ENCODE results near the gene LLPH.

LLPH gene

DNA sequence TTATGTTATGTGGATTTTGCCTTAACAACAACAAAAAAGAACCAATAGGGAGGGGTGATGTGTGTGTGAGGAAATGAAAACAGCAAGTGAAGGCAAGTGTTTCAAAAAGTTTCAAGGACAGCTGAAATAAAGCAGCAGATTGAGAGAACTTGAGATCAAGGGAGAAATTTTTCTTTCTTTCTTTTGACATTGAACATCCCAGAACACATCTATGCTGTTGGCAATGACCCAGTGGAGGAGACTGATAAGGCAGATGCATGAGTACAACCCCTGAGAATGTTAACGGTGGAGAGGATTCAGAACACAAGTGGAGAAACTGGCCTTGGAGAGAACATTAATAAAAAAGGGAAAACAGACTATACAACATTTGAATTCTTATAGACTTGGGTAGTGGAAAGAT is 2.9 kb downstream of the LLPH start:
- H3K9me3 ChIP-seq: no peaks in the 10 kb centered on the region
- H3K36me3 ChIP-seq: peaks cover 61% of the 10 kb centered on the region
- peaks cover 30% of the 10 kb centered on the region for H3K4me1 ChIP-seq
- TF ChIP-seq Cebpa-rat (IDR thresholded peaks at IDR 0.05): no peak
- no peaks in the 10 kb centered on the region for H3K27me3 ChIP-seq
- H3K4me2 ChIP-seq: no peak overlapping the region
- H3K27ac ChIP-seq: no peak overlapping the region
- H3K9ac ChIP-seq: no peak overlapping the region
- peaks cover 47% of the 10 kb centered on the region for H4K20me1 ChIP-seq
- no peak overlapping the region for H3K4me3 ChIP-seq

DNA sequence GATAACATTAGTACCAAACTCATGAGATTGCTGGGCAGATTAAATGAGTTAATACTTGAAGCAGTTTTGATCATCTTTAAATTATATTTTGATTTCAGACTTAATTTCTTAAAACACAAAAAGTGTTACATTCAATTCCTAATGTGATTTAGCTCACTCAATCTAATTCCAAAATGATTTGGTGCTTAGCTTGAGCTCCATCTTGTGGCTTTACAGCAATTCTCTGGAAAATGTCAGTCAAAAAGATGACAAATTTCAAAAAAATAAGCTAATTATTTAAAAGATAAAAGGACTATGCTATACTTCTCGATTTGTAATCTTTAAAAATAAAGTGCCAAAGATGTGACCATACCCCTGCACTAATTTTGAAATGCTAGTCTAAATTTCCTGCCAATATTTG is 10.1 kb downstream of the LLPH start:
- Histone ChIP-seq H3K27ac (no peak overlapping the region), H3K9me3 (no peaks in the 10 kb centered on the region), H3K9ac (no peak overlapping the region), H3K36me3 (peaks cover 71% of the 10 kb centered on the region), H3K4me1 (0 out of 2 replicates have a peak, but pooled peaks cover 7% of the 10 kb centered on the region), H3K4me3 (no peak overlapping the region), H3K27me3 (no peaks in the 10 kb centered on the region), H3K4me2 (no peak overlapping the region), H4K20me1 (peaks cover 24% of the 10 kb centered on the region)
- TF ChIP-seq Cebpa-rat (IDR thresholded peaks at IDR 0.05): no peak

DNA sequence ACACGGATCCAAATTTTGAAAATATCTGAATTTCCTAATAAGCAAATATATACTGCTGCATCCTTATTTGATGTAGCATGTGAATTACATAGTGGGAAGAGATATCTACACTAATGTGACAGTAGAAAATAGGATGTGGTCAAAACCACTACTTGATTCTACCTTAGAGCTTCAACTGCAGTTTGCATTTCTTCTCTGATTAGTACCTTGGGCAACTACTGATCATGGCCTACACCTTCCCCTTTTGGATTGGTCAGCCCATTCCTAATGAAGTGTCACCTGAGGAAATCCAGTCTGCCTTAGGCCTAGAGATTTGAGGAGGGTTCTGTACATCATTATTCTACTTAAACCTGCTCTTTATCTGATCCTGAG is 10.7 kb downstream of the LLPH start:
- Histone ChIP-seq H3K4me3 (no peak overlapping the region), H3K4me1 (0 out of 2 replicates have a peak, but pooled peaks cover 13% of the 10 kb centered on the region), H3K27me3 (no peaks in the 10 kb centered on the region), H3K27ac (no peak overlapping the region), H3K9ac (no peak overlapping the region), H3K4me2 (no peak overlapping the region), H4K20me1 (peaks cover 18% of the 10 kb centered on the region), H3K36me3 (peaks cover 65% of the 10 kb centered on the region), H3K9me3 (no peaks in the 10 kb centered on the region)
- TF ChIP-seq Cebpa-rat (IDR thresholded peaks at IDR 0.05): no peak

DNA sequence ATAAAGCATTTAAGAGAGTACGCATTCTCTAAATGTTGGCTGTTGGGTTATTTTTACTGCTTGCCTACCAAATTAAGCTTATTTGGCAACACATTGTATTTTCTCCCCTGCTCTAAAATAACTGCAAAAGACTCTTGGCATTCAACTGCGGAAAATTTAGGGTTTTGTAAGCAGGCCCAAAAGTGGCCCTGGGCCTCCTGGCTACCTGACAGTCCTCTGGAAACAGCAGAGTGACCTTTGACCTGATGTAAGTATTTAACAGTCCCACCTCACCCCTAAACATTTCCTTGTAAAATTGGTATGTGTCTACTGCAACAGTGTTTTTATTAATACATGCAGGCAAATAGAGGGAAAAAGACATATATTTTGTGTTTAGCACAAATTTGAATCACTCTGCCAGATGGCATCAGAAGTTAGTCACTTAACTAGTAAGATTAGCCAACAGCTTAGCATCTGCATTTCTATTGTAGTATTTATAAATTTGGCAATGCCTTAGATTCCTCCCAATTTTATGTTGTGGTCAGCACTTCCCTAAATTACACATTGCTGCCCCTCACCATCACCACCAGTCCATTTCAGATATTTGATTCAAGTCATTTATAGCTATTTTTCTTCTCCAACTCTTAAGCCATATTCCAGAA is 11.2 kb downstream of the LLPH start:
- H4K20me1 ChIP-seq: peaks cover 13% of the 10 kb centered on the region
- H3K9ac ChIP-seq: no peak overlapping the region
- H3K4me1 ChIP-seq: 0 out of 2 replicates have a peak, but pooled peaks cover 13% of the 10 kb centered on the region
- peaks cover 60% of the 10 kb centered on the region for H3K36me3 ChIP-seq
- H3K4me3 ChIP-seq: no peak overlapping the region
- no peak overlapping the region for H3K27ac ChIP-seq
- TF ChIP-seq Cebpa-rat (IDR thresholded peaks at IDR 0.05): no peak
- no peaks in the 10 kb centered on the region for H3K9me3 ChIP-seq
- H3K27me3 ChIP-seq: no peaks in the 10 kb centered on the region
- H3K4me2 ChIP-seq: no peak overlapping the region

DNA sequence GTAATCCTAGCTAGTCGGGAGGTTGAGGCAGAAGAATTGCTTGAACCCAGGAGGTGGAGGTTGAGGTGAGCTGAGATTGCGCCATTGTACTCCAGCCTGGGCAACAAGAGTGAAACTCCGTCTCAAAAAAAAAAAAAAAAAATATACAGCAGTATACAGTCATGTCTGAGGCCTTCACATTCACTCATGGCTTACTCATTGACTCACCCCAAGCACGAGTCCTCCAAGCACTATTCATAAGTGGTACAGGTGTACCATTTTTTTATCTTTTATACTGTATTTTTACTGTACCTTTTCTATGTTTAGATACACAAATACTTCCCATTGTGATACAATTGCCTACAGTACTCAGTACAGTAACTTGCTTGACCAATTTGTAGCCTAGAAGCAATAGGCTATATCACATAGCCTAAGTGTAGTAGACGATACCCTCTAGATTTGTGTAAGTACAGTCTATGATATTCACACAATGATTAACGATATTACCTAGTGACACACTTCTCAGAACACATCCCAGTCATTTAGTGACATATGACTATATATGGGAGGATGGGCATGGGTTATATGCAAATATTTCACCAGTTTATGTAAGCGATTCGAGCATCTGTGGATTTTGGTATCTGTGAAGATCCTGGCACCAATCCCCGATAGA is 12.2 kb downstream of the LLPH start:
- no peaks in the 10 kb centered on the region for H3K27me3 ChIP-seq
- H4K20me1 ChIP-seq: peaks cover 11% of the 10 kb centered on the region; the same call in 1 of the 2 replicates
- H3K4me3 ChIP-seq: no peak overlapping the region
- H3K4me2 ChIP-seq: no peak overlapping the region
- H3K4me1 ChIP-seq: 0 out of 2 replicates have a peak, but pooled peaks cover 13% of the 10 kb centered on the region
- H3K27ac ChIP-seq: no peak overlapping the region
- peaks cover 50% of the 10 kb centered on the region for H3K36me3 ChIP-seq
- no peak overlapping the region for H3K9ac ChIP-seq
- H3K9me3 ChIP-seq: no peaks in the 10 kb centered on the region
- no peak for TF ChIP-seq Cebpa-rat (IDR thresholded peaks at IDR 0.05)

DNA sequence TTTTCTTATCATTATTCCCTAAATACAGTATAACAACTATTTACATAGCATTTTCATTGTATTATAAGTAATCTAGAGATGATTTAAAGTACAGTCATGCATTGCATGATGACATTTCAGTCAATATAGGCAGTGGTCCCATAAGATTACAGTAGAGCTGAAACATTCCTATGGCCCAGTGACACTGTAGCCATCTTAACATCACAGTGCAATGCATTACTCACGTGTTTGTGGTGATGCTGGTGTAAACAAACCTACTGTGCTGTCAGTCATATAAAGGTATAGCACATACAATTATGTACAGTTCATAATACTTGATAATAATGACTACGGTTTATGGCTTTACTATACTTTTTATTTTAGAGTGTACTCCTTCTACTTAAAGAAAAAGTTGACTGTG is 13.3 kb downstream of the LLPH start:
- no peak overlapping the region for H3K9ac ChIP-seq
- H3K4me2 ChIP-seq: no peak overlapping the region
- H3K4me3 ChIP-seq: no peak overlapping the region
- 0 out of 2 replicates have a peak, but pooled peaks cover 13% of the 10 kb centered on the region for H3K4me1 ChIP-seq
- no peak for TF ChIP-seq Cebpa-rat (IDR thresholded peaks at IDR 0.05)
- peaks cover 39% of the 10 kb centered on the region for H3K36me3 ChIP-seq
- H3K27ac ChIP-seq: no peak overlapping the region
- no peaks in the 10 kb centered on the region for H3K27me3 ChIP-seq
- H3K9me3 ChIP-seq: no peaks in the 10 kb centered on the region
- peaks cover 5% of the 10 kb centered on the region; the same call in 1 of the 2 replicates for H4K20me1 ChIP-seq

DNA sequence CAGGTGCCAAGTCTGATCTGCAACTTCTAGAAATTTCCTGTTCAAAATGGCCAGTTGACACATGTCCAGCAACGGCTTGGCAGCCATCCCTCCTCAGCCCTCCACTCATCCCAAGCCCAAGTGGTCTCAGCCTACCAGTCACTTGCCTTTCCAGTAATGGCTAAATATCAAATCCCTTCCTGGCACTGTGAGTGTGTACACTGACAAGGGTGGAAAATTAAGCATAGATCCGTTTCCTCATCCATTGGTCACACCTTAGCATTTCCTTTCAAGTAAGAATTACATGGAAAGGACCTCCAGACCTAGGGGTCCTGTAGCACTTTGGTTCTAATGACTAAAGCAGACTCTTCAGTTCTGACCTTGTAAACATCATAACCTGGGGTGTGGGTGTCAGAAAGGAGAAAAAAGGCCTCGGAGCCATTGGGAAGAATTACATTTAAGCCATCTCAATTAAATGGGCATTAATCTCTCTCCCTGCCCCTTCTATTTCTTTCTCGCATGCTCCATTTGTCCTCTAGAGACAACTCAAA is 15.4 kb downstream of the LLPH start:
- H3K27ac ChIP-seq: no peak overlapping the region
- no peak overlapping the region for H3K4me3 ChIP-seq
- no peak for TF ChIP-seq Cebpa-rat (IDR thresholded peaks at IDR 0.05)
- H3K9me3 ChIP-seq: no peaks in the 10 kb centered on the region
- peaks cover 21% of the 10 kb centered on the region; the same call in 1 of the 2 replicates for H3K36me3 ChIP-seq
- H3K9ac ChIP-seq: no peak overlapping the region
- no peaks in the 10 kb centered on the region for H3K27me3 ChIP-seq
- H4K20me1 ChIP-seq: 0 out of 2 replicates have a peak, but pooled peaks cover 3% of the 10 kb centered on the region
- H3K4me1 ChIP-seq: 0 out of 2 replicates have a peak, but pooled peaks cover 12% of the 10 kb centered on the region
- no peak overlapping the region; the same call in 1 of the 2 replicates for H3K4me2 ChIP-seq

DNA sequence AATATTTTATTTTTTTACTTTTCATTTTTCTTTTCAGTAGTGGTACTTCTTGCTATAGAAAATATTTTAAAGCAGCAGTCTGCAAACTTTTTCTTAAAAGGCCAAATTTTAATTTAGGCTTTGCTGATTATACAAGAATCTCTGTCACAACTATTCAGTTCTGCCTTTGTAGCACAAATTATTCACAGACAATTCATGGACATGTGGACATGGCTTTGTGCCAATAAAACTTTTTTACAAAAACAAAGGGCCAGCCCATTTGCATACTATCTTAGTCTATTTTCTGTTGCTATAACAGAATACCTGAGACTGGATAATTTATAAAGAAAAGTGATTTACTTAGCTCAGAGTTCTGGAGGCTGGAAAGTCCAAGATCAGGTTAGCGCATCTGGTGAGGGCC is 17.1 kb downstream of the LLPH start:
- no peaks in the 10 kb centered on the region for H3K27me3 ChIP-seq
- no peak overlapping the region for H3K9ac ChIP-seq
- H3K4me1 ChIP-seq: 0 out of 2 replicates have a peak, but pooled peaks cover 8% of the 10 kb centered on the region
- H3K4me2 ChIP-seq: no peak overlapping the region
- no peaks in the 10 kb centered on the region for H4K20me1 ChIP-seq
- no peak overlapping the region for H3K4me3 ChIP-seq
- peaks cover 6% of the 10 kb centered on the region; the same call in 1 of the 2 replicates for H3K36me3 ChIP-seq
- TF ChIP-seq Cebpa-rat (IDR thresholded peaks at IDR 0.05): no peak
- H3K9me3 ChIP-seq: no peaks in the 10 kb centered on the region
- H3K27ac ChIP-seq: no peak overlapping the region

DNA sequence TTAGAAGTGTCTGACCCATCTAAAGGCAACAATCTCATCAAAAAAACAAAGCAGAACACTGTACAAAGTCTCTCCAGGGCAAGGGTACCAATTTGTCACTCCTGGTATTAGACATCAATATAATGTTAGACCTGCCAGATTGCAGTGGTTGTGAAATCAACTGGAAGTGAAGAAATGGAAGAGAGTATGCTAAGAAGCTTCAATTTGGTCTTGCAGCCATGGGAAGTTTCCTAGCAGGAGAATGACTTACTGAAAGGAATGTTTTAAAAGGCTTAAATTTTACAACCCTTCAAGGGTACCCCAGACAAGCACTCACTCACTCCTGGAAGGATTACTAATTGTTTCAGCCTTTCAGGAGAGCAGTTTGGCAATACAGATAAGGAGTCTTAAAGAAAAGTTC is 18.9 kb downstream of the LLPH start:
- no peak overlapping the region for H3K4me2 ChIP-seq
- peak; percentile 8; the same call in 1 of the 2 replicates for TF ChIP-seq Cebpa-rat (IDR thresholded peaks at IDR 0.05)
- H3K27ac ChIP-seq: no peak overlapping the region
- no peaks in the 10 kb centered on the region for H3K27me3 ChIP-seq
- H3K9ac ChIP-seq: no peak overlapping the region
- H4K20me1 ChIP-seq: no peaks in the 10 kb centered on the region
- 0 out of 2 replicates have a peak, but pooled peaks cover 8% of the 10 kb centered on the region for H3K4me1 ChIP-seq
- no peaks in the 10 kb centered on the region for H3K36me3 ChIP-seq
- H3K4me3 ChIP-seq: no peak overlapping the region
- H3K9me3 ChIP-seq: no peaks in the 10 kb centered on the region

DNA sequence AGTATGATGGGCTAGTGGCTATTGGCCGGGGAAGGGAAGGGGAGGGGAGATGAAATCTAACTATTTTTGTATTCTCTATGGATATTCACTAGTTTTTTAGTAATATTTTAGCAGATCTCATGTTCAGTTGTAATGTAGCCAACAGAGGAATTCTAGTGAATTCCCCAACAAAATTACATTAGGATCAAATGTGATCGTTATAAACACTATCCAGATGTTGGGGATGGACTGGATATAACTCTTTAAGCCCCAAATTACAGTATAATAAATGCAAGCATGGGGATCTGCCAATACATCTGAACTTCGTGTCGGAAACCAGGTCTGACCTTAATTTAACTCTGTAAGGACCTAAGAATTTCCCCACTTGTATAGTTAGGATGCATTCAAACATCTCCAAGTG is 21.5 kb downstream of the LLPH start:
- Histone ChIP-seq H3K27ac (no peak overlapping the region), H3K4me1 (no peaks in the 10 kb centered on the region), H3K36me3 (no peaks in the 10 kb centered on the region), H3K9ac (no peak overlapping the region), H3K9me3 (no peaks in the 10 kb centered on the region), H3K4me3 (no peak overlapping the region), H3K27me3 (no peaks in the 10 kb centered on the region), H3K4me2 (no peak overlapping the region), H4K20me1 (no peaks in the 10 kb centered on the region)
- no peak for TF ChIP-seq Cebpa-rat (IDR thresholded peaks at IDR 0.05)
